Ovary (tissue), 3 donors: Measurements from ENCODE around the gene BPI.
"Not testable (repeated sequence)": the region's sequence is repeated elsewhere in the genome, so short reads cannot be mapped to it uniquely, and the experiment has no call there.

Experiments
- EP300 ChIP-seq: sonication (generic); formaldehyde crosslinking; IDR thresholded peaks from one replicate; pipeline ENCODE4 v1.6.1; 2017; ENCODE audit warnings: antibody characterized with exemption
- POLR2A ChIP-seq: fragments of 450-650 bp; IDR thresholded peaks from one replicate; pipeline ENCODE4 v1.6.1; 2017; ENCODE audit warnings: antibody characterized with exemption, mild to moderate bottlenecking, moderate library complexity
- TF ChIP-seq, protein P1 (sequence below), 3 donors: fragments of 450-650 bp in 2 of 3; fragments of 200-600 bp in 1 of 3; IDR thresholded peaks; one replicate each; pipeline versions ENCODE4 v1.5.1 to v1.8.0; 2016 to 2022; ENCODE audit warnings: antibody characterized with exemption in 3 of 3, mild to moderate bottlenecking in 1 of 3
- donor health status: DM: no; HTN: no; CAD: no.

DNA sequence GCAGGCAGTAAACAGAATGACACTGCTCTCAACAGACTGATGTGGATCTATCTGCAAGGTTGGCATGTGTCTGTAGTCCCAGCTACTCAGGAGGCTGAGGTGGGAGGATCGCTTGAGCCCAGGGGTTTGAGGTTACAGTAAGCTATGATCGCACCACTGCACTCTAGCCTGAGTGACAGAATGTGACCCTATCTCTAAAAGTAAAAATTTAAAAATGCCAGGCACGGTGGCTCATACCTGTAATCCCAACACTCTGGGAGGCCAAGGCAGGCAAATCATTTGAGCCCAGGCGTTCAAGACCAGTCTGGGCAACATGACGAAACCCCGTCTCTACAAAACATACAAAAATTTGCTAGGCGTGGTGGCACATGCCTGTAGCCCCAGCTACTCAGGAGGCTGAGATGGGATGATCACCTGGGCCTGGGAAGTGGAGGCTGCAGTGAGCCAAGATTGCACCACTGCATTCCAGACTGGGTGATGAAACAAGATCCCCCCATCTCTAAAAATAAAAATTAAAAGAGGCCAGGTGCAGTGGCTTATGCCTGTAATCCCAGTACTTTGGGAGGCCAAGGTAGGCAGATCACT lies 19.8 kb upstream of the BPI start:
- TF ChIP-seq, protein P1, sequence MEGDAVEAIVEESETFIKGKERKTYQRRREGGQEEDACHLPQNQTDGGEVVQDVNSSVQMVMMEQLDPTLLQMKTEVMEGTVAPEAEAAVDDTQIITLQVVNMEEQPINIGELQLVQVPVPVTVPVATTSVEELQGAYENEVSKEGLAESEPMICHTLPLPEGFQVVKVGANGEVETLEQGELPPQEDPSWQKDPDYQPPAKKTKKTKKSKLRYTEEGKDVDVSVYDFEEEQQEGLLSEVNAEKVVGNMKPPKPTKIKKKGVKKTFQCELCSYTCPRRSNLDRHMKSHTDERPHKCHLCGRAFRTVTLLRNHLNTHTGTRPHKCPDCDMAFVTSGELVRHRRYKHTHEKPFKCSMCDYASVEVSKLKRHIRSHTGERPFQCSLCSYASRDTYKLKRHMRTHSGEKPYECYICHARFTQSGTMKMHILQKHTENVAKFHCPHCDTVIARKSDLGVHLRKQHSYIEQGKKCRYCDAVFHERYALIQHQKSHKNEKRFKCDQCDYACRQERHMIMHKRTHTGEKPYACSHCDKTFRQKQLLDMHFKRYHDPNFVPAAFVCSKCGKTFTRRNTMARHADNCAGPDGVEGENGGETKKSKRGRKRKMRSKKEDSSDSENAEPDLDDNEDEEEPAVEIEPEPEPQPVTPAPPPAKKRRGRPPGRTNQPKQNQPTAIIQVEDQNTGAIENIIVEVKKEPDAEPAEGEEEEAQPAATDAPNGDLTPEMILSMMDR (IDR thresholded peaks at IDR 0.05): not testable (repeated sequence)
- not testable (repeated sequence) for TF ChIP-seq POLR2A, EP300
